IMR-90 (cell line): ENCODE results near the gene TMEM129. TPM values are rescaled to one million over a fixed set of nuclear protein-coding genes. Genes with fewer than 3 reads are reported as not detected.

Source experiments
- ATAC-seq: fragments of 200-7000 bp; cut with Tn5 transposase; 2 replicates; pipeline ENCODE4 v1.9.1; 2020; ENCODE audit warnings: low read depth, mild to moderate bottlenecking, moderate library complexity
- BruUV-seq: library from RNA; stranded (reverse); fragments of 400-500 nt; replicated peaks from 2 replicates; lab custom pipeline; 2021; lab: Mats Ljungman, UMichigan
- CTCF ChIA-PET: fragments of 300-600 bp; formaldehyde crosslinking; extraction: SDS; loops from one replicate; lab custom pipeline; 2021; ENCODE audit warnings: antibody characterized with exemption; lab: Yijun Ruan, JAX
- POLR2A ChIA-PET: fragments of 300-600 bp; sonication (Branson Sonifier 250); formaldehyde crosslinking; loops from one replicate; lab custom pipeline; 2022; ENCODE audit warnings: antibody characterized with exemption; ENCODE audit not compliant: unreplicated experiment; lab: Charles Lee
- DNase-seq: peaks from one replicate; pipeline ENCODE4 v3.0.0; 2013
- H2AFZ ChIP-seq: replicated peaks from 2 replicates; pipeline ENCODE3; 2013; ENCODE audit warnings: low read length, mild to moderate bottlenecking; ENCODE audit not compliant: poor library complexity
- H2AK5ac ChIP-seq: 2 replicates; pipeline ENCODE4 v1.6.1; 2013; ENCODE audit warnings: low read depth, low read length, inconsistent platforms
- H2AK9ac ChIP-seq: replicated peaks from 2 replicates; pipeline ENCODE3; 2013; ENCODE audit warnings: mild to moderate bottlenecking, low read depth, low read length, moderate library complexity; ENCODE audit not compliant: poor library complexity
- H2BK120ac ChIP-seq: 2 replicates; pipeline ENCODE4 v1.6.1; 2013; ENCODE audit warnings: low read depth, low read length, inconsistent platforms
- H2BK15ac ChIP-seq: 3 replicates; pipeline ENCODE4 v1.6.1; 2013; ENCODE audit warnings: low read depth, low read length, inconsistent platforms
- H2BK20ac ChIP-seq: 2 replicates; pipeline ENCODE4 v1.6.1; 2013; ENCODE audit warnings: low read depth, mild to moderate bottlenecking, inconsistent platforms, low read length, moderate library complexity
- H2BK5ac ChIP-seq: 2 replicates; pipeline ENCODE4 v1.6.1; 2013; ENCODE audit warnings: mild to moderate bottlenecking, low read depth, low read length, inconsistent platforms; ENCODE audit not compliant: poor library complexity, severe bottlenecking
- H3K14ac ChIP-seq: replicated peaks from 2 replicates; pipeline ENCODE4 v1.6.1; 2013; ENCODE audit warnings: low read depth, low read length, inconsistent platforms
- H3K18ac ChIP-seq: 2 replicates; pipeline ENCODE4 v1.6.1; 2013; ENCODE audit warnings: low read depth, low read length, control low read depth
- H3K23ac ChIP-seq: 2 replicates; pipeline ENCODE4 v1.6.1; 2013; ENCODE audit warnings: low read depth, low read length, inconsistent platforms
- H3K27ac ChIP-seq: 2 replicates; pipeline ENCODE4 v1.5.1; 2013; ENCODE audit warnings: mild to moderate bottlenecking, control low read depth, low read length; ENCODE audit not compliant: insufficient read depth
- H3K27me3 ChIP-seq: 2 replicates; pipeline ENCODE4 v1.6.1; 2013; ENCODE audit warnings: low read length; ENCODE audit not compliant: control insufficient read depth, insufficient read depth
- H3K36me3 ChIP-seq: 2 replicates; pipeline ENCODE4 v1.6.1; 2013; ENCODE audit warnings: low read length, mixed read lengths; ENCODE audit not compliant: control insufficient read depth, insufficient read depth
- H3K4ac ChIP-seq: 2 replicates; pipeline ENCODE4 v1.6.1; 2013; ENCODE audit warnings: low read depth, low read length, inconsistent platforms
- H3K4me1 ChIP-seq: 2 replicates; pipeline ENCODE4 v1.6.1; 2013; ENCODE audit warnings: low read length, mixed read lengths; ENCODE audit not compliant: control insufficient read depth, insufficient read depth
- H3K4me2 ChIP-seq: 2 replicates; pipeline ENCODE4 v1.6.1; 2013; ENCODE audit warnings: low read depth, mild to moderate bottlenecking, control low read depth, low read length, moderate library complexity
- H3K4me3 ChIP-seq: 2 replicates; pipeline ENCODE4 v1.5.1; 2013; ENCODE audit warnings: low read depth, mild to moderate bottlenecking, control low read depth, low read length, moderate library complexity; ENCODE audit not compliant: insufficient read depth
- H3K56ac ChIP-seq: 2 replicates; pipeline ENCODE4 v1.6.1; 2013; ENCODE audit warnings: low read length, inconsistent platforms; ENCODE audit not compliant: insufficient read depth; ENCODE audit errors: extremely low read depth
- H3K79me1 ChIP-seq, 2 experiments: 2 replicates each; pipeline ENCODE4 v1.6.1; 2013; ENCODE audit warnings: low read length in 2 of 2, inconsistent platforms in 1 of 2, low read depth in 1 of 2
- H3K9ac ChIP-seq: 2 replicates; pipeline ENCODE4 v1.6.1; 2013; ENCODE audit warnings: low read depth, low read length, control low read depth
- H3K9me1 ChIP-seq: 2 replicates; pipeline ENCODE4 v1.6.1; 2013; ENCODE audit warnings: low read length, inconsistent platforms; ENCODE audit not compliant: insufficient read depth
- H3K9me3 ChIP-seq: 2 replicates; pipeline ENCODE4 v1.6.1; 2013; ENCODE audit warnings: low read length; ENCODE audit not compliant: control insufficient read depth, insufficient read depth
- H4K20me1 ChIP-seq: 2 replicates; pipeline ENCODE4 v1.6.1; 2013; ENCODE audit warnings: low read length, inconsistent platforms; ENCODE audit not compliant: insufficient read depth
- H4K5ac ChIP-seq: 2 replicates; pipeline ENCODE4 v1.6.1; 2013; ENCODE audit warnings: mild to moderate bottlenecking, low read depth, low read length, control low read depth
- H4K8ac ChIP-seq, 2 experiments: 2 replicates each; pipeline ENCODE4 v1.6.1; 2013; ENCODE audit warnings: low read depth in 2 of 2, low read length in 2 of 2, control low read depth in 1 of 2, inconsistent platforms in 1 of 2
- H4K91ac ChIP-seq: 2 replicates; pipeline ENCODE4 v1.6.1; 2013; ENCODE audit warnings: low read depth, low read length, inconsistent platforms; ENCODE audit not compliant: insufficient read depth
- BHLHE40 ChIP-seq: fragments of 150-350 bp; IDR thresholded peaks from 2 replicates; pipeline ENCODE4 v1.6.1; 2016; ENCODE audit warnings: mild to moderate bottlenecking, low read depth, low read length
- CHD1 ChIP-seq: IDR thresholded peaks from 2 replicates; pipeline ENCODE4 v1.6.1; 2012; ENCODE audit warnings: low read depth, low read length, improper control_type of control experiment
- FOS ChIP-seq: fragments of 150-350 bp; IDR thresholded peaks from 2 replicates; pipeline ENCODE4 v1.6.1; 2016; ENCODE audit warnings: low read depth, low read length
- NFE2L2 ChIP-seq: fragments of 150-350 bp; IDR thresholded peaks from 2 replicates; pipeline ENCODE4 v1.6.1; 2016; ENCODE audit warnings: low read depth, mild to moderate bottlenecking, low read length
- RCOR1 ChIP-seq: IDR thresholded peaks from 2 replicates; pipeline ENCODE4 v1.6.1; 2012; ENCODE audit warnings: mild to moderate bottlenecking, low read length, improper control_type of control experiment; ENCODE audit not compliant: insufficient replicate concordance
- SMC3 ChIP-seq: fragments of 150-350 bp; IDR thresholded peaks from 2 replicates; pipeline ENCODE4 v1.6.1; 2016; ENCODE audit warnings: low read depth, mild to moderate bottlenecking, antibody characterized with exemption, low read length, moderate library complexity
- WGBS, 2 experiments: methylation state at CpG; one replicate each; pipeline versions ENCODE4 v1.1.5 to v1.1.7; 2013; ENCODE audit warnings: missing lambda C conversion rate in 2 of 2; ENCODE audit not compliant: insufficient read length in 1 of 2; ENCODE audit errors: extremely low coverage in 2 of 2; 5-methylcytosine and 5-hydroxymethylcytosine counted together
- dilution Hi-C: fragments of 300-500 bp; cut with HindIII; formaldehyde crosslinking; loops from one replicate; pipeline ENCODE4 v1.14.3; 2018; ENCODE audit warnings: low sequenced_read_pairs; ENCODE audit not compliant: unreplicated experiment
- in situ Hi-C: fragments of 300-500 bp; cut with MboI; formaldehyde crosslinking; loops from 3 replicates; pipeline ENCODE4 v1.14.3; 2019; ENCODE audit warnings: low sequenced_read_pairs, inconsistent platforms, mixed read lengths
- intact Hi-C: fragments of 100-400 bp; cut with micrococcal nuclease; formaldehyde crosslinking; loops from 2 replicates; pipeline ENCODE4 v1.10.0; 2022
- polyA plus RNA-seq, 3 experiments: library from polyadenylated mRNA; depleted of rRNA; stranded (reverse); fragments of >200 nt; gene quantifications; 2 replicates each; pipeline ENCODE4 v1.2.3, GENCODE V29; 2012; ENCODE audit warnings: low replicate concordance in 1 of 3
- total RNA-seq: library from RNA; depleted of rRNA; stranded (reverse); fragments of >200 nt; gene quantifications from 2 replicates; pipeline ENCODE4 v1.2.3, GENCODE V29; 2012

TMEM129 gene
- total and polyA plus RNA-seq, 2 of the 4 experiments (the other 2 are of a cell fraction) = 6.6 to 26.6 TPM

- Histone ChIP-seq H3K36me3 (no peaks in the 10 kb centered on the region), H3K14ac (no peak overlapping the region), H2BK15ac (no peak overlapping the region), H4K91ac (no peak overlapping the region), H4K8ac (no peak overlapping the region), H3K4ac (no peak overlapping the region), H4K20me1 (no peaks in the 10 kb centered on the region), H4K5ac (no peak overlapping the region), H3K4me2 (no peak overlapping the region), H3K4me3 (no peak overlapping the region), H2AFZ (no peak overlapping the region), H2BK120ac (no peak overlapping the region), H3K27me3 (no peaks in the 10 kb centered on the region), H3K56ac (no peak overlapping the region), H3K27ac (no peak overlapping the region), H3K9me3 (no peaks in the 10 kb centered on the region), H3K4me1 (no peaks in the 10 kb centered on the region), H3K18ac (no peak overlapping the region), H2AK9ac (no peak overlapping the region), H2BK5ac (no peak overlapping the region), H3K23ac (no peak overlapping the region), H3K9ac (no peak overlapping the region), H3K79me1 (no peaks in the 10 kb centered on the region), H2BK20ac (no peak overlapping the region), H3K9me1 (no peaks in the 10 kb centered on the region), H2AK5ac (no peak overlapping the region)
- in situ Hi-C loops = no loop called here
- ATAC-seq (no peak), DNase-seq (no peak)
- CTCF ChIA-PET = no interaction called here
- intact Hi-C loops = no loop called here
- BruUV-seq = no TSS peak
- dilution Hi-C loops = no loop called here
- WGBS, 2 experiments = 77% methylated on average over 13 of the region's 19 CpGs; no CpG with 5 or more reads in 1 of the 2 experiments
- POLR2A ChIA-PET = no interaction called here
- TF ChIP-seq FOS (no peak), SMC3 (no peak), CHD1 (no peak), BHLHE40 (no peak), RCOR1 (no peak), NFE2L2 (no peak)
Measured at GRCh38 chr4:1675136-1675801, 45.9 kb downstream of the TMEM129 start.
